ENCODE measurements around the gene FAM3C. TPM values are rescaled to one million over a fixed set of nuclear protein-coding genes. Genes with fewer than 3 reads are reported as not detected.

FAM3C gene
- total RNA-seq, 2 experiments from 2014 or later = 13.3 to 14.9 TPM

DNA sequence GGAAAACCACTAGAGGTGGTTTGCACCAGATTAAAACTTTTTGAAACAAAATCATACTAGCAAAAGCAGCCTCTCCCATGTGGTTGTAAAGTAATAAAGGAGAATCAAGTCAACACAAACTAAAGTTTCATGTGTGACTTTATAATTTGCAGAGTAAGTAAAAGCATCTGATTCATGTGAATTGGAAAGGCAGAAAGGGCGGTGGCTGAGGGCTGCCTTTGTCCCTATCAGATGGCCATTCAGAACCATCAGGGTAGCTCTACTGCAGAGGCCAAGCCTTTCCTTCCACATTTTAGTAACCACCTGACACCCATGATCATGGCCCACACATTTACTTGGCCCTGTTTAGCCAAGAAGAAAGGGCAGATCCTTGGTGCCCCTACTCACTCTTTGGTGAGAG, 51.6 kb downstream of the FAM3C start:
- no peak for ATAC-seq
- H3K27ac Mint-ChIP-seq = no peak overlapping the region
- intact Hi-C loops (cut with DNase I, micrococcal nuclease) = no loop called here
- H3K4me3 Mint-ChIP-seq = no peak overlapping the region
- no peak for DNase-seq
- H3K4me1 Mint-ChIP-seq = no peaks in the 10 kb centered on the region
- H3K27me3 Mint-ChIP-seq = no peaks in the 10 kb centered on the region
- H3K9me3 Mint-ChIP-seq (ENCODE audit: low read depth) = no peaks in the 10 kb centered on the region
- POLR2A ChIA-PET = no interaction called here
- CTCF ChIA-PET = no interaction called here
- H3K36me3 Mint-ChIP-seq (ENCODE audit: low read depth) = peaks cover 17% of the 10 kb centered on the region

DNA sequence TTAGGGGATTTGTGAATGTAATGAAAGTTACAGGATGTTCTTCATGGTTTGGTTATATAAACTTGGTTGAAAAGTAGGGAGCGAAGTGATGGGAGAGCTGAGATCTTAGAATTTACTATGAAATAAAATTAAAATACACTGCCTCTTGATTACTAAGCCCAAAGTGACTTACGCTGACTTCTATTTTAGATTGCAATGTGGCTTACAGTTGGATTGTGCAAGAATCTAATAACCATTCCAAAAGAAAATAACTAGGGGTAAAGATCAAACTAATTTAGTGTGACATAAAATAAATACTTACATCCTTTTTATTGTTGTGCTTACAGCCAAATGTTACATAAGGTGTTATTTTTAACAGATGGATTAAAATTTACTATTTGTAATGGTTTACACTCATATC, 52.0 kb downstream of the FAM3C start:
- H3K9me3 Mint-ChIP-seq (ENCODE audit: low read depth) = no peaks in the 10 kb centered on the region
- ChIA-PET POLR2A (no interaction called here), CTCF (no interaction called here)
- intact Hi-C loops (cut with DNase I, micrococcal nuclease) = no loop called here
- no peaks in the 10 kb centered on the region for H3K4me1 Mint-ChIP-seq
- no peaks in the 10 kb centered on the region for H3K27me3 Mint-ChIP-seq
- peaks cover 17% of the 10 kb centered on the region for H3K36me3 Mint-ChIP-seq (ENCODE audit: low read depth)
- no peak overlapping the region for H3K4me3 Mint-ChIP-seq
- DNase-seq (no peak), ATAC-seq (no peak)
- no peak overlapping the region for H3K27ac Mint-ChIP-seq

DNA sequence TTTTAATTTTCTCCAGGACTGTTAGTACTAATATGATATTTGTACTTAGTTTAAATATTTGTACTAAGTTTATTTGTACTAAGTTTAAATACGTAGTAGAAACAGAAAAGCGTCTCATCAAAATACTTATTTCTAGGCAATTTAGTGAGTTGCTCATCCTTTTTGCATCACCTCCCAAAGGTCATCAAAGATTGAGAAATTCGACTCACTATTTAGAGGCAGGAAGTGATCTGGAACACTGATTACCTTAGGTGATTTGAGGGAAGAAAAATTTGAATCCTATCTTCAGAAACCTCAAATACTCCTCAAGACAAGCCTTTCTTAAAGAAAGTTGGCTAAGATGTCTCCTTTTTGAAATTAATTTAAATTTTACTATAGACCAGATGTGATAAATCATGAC, 52.8 kb downstream of the FAM3C start:
- intact Hi-C loops (cut with DNase I, micrococcal nuclease) = no loop called here
- peaks cover 17% of the 10 kb centered on the region for H3K36me3 Mint-ChIP-seq (ENCODE audit: low read depth)
- ATAC-seq (no peak), DNase-seq (no peak)
- CTCF ChIA-PET = no interaction called here
- H3K27me3 Mint-ChIP-seq = no peaks in the 10 kb centered on the region
- no peak overlapping the region for H3K27ac Mint-ChIP-seq
- H3K4me1 Mint-ChIP-seq = no peaks in the 10 kb centered on the region
- POLR2A ChIA-PET = no interaction called here
- H3K9me3 Mint-ChIP-seq (ENCODE audit: low read depth) = no peaks in the 10 kb centered on the region
- H3K4me3 Mint-ChIP-seq = no peak overlapping the region

DNA sequence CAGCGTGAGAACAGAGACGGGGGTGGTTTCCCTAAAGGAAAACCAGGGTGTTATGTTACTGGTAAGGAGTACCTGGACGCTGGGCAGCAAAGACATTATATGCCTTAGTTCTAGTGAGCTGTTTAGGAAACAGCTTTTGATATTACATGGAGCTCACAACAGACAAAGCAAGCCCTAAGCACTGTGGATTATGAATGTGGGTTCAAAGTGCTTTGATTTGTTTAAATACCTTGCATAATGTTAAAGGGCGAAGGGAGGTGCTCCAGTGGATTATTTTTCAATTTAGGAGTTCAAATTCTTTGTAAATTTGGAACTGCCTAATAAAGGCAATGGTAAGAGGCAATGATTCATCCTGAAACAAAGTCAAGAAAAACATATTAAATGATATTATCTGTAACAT, 53.5 kb downstream of the FAM3C start:
- no peak for ATAC-seq
- H3K9me3 Mint-ChIP-seq (ENCODE audit: low read depth) = no peaks in the 10 kb centered on the region
- no peaks in the 10 kb centered on the region for H3K27me3 Mint-ChIP-seq
- ChIA-PET CTCF (no interaction called here), POLR2A (no interaction called here)
- no peak for DNase-seq
- H3K4me3 Mint-ChIP-seq = no peak overlapping the region
- intact Hi-C loops (cut with DNase I, micrococcal nuclease) = no loop called here
- peaks cover 17% of the 10 kb centered on the region for H3K36me3 Mint-ChIP-seq (ENCODE audit: low read depth)
- H3K27ac Mint-ChIP-seq = no peak overlapping the region
- H3K4me1 Mint-ChIP-seq = no peaks in the 10 kb centered on the region

DNA sequence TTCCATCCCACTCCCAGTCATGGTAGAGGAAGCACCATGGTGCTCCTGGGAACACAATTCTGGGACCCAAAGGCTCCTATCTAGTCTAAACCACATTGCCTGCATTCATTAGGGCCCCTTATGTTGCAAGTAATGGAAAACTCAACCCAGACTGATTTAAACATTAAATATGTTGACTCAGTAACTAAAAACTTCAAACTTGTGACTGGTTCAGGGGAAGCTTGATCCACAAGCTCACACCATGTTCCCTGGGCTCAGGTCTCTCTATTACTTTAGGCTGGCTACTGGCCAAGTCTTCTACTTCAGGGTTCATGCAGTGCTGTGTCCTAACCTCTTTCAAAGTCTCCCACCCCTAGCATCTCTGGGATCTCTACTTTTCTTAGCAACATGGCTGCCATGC, 54.2 kb downstream of the FAM3C start:
- no peak for ATAC-seq
- intact Hi-C loops (cut with DNase I, micrococcal nuclease) = no loop called here

DNA sequence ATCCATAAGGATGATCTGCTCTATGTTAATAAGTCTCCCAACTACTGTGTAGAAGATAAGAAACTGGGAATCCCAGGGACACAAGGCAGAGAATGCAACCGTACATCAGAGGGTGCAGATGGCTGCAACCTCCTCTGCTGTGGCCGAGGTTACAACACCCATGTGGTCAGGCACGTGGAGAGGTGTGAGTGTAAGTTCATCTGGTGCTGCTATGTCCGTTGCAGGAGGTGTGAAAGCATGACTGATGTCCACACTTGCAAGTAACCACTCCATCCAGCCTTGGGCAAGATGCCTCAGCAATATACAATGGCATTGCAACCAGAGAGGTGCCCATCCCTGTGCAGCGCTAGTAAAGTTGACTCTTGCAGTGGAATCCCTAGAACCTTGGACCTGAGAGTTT, 57.0 kb downstream of the FAM3C start:
- ChIA-PET POLR2A (no interaction called here), CTCF (no interaction called here)
- intact Hi-C loops (cut with DNase I, micrococcal nuclease) = loop anchor here in 1 of 2 experiments (5.0 kb wide), 1 partner anchor 212 kb away; no protein-coding TSS in a partner anchor

More for the DNA sequence above, 54.2 kb downstream of the FAM3C start:
- no peaks in the 10 kb centered on the region for H3K27me3 Mint-ChIP-seq
- no peak overlapping the region for H3K4me3 Mint-ChIP-seq
- CTCF ChIA-PET = no interaction called here
- DNase-seq = no peak
- no peaks in the 10 kb centered on the region for H3K4me1 Mint-ChIP-seq
- H3K36me3 Mint-ChIP-seq (ENCODE audit: low read depth) = peaks cover 12% of the 10 kb centered on the region
- H3K27ac Mint-ChIP-seq = no peak overlapping the region
- no peaks in the 10 kb centered on the region for H3K9me3 Mint-ChIP-seq (ENCODE audit: low read depth)
- POLR2A ChIA-PET = no interaction called here

DNA sequence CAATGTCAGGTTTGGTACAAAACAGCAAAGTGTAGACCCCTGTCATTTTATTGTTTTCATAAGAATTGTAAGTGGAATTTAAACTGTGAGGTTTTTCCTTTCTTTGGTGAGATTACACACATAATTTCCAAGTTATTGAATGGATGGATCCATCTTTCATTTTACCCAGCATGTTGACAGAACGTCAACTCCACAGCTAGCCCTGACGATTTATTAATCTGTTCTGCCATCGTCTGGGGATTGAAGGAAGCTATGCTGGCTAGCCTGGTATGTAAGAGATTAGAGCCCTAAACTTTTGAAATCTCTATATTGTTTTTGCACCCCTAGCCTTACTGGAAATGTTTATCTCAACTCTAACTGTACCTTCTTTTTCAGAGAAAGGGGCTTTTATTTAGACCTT, 58.7 kb downstream of the FAM3C start:
- CTCF ChIA-PET = interaction anchor here (1.1 kb wide), 1 partner anchor 10 kb away, joined by 6 read pairs; no protein-coding TSS in a partner anchor
- Mint-ChIP-seq H3K27ac (no peak overlapping the region), H3K4me3 (no peak overlapping the region), H3K4me1 (no peaks in the 10 kb centered on the region), H3K9me3 (ENCODE audit: low read depth) (no peaks in the 10 kb centered on the region), H3K27me3 (peaks cover 16% of the 10 kb centered on the region), H3K36me3 (ENCODE audit: low read depth) (peaks cover 5% of the 10 kb centered on the region)
- intact Hi-C loops (cut with DNase I, micrococcal nuclease) = loop anchor here in 1 of 2 experiments (5.0 kb wide), 1 partner anchor 210 kb away; no protein-coding TSS in a partner anchor
- POLR2A ChIA-PET = no interaction called here
- DNase-seq (no peak), ATAC-seq (no peak)

More for the DNA sequence above, 57.0 kb downstream of the FAM3C start:
- Mint-ChIP-seq H3K27me3 (peaks cover 14% of the 10 kb centered on the region), H3K4me1 (no peaks in the 10 kb centered on the region), H3K36me3 (ENCODE audit: low read depth) (peaks cover 6% of the 10 kb centered on the region), H3K27ac (no peak overlapping the region), H3K4me3 (no peak overlapping the region), H3K9me3 (ENCODE audit: low read depth) (no peaks in the 10 kb centered on the region)
- no peak for ATAC-seq
- DNase-seq = no peak

DNA sequence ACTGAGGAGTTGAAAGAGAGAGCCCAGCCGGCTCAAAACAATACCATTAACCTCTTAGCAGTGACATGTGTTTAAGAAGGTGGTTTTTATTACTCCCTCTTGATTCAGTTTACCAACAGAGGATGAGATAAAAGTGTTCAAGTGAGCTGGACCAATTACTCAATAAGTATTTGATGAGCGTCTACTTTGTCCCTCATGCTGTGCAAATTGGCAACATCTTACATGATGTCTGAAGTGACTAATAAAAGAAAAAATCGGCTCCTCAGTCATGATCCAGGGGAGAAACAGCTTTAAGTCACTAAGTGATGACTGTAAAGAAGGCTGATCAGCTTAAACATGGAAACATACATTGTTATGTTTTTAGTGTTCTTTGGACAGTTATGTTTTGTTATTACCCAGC, 59.5 kb downstream of the FAM3C start:
- intact Hi-C loops (cut with DNase I, micrococcal nuclease) = loop anchor here in 1 of 2 experiments (5.0 kb wide), 1 partner anchor 209 kb away; no protein-coding TSS in a partner anchor

DNA sequence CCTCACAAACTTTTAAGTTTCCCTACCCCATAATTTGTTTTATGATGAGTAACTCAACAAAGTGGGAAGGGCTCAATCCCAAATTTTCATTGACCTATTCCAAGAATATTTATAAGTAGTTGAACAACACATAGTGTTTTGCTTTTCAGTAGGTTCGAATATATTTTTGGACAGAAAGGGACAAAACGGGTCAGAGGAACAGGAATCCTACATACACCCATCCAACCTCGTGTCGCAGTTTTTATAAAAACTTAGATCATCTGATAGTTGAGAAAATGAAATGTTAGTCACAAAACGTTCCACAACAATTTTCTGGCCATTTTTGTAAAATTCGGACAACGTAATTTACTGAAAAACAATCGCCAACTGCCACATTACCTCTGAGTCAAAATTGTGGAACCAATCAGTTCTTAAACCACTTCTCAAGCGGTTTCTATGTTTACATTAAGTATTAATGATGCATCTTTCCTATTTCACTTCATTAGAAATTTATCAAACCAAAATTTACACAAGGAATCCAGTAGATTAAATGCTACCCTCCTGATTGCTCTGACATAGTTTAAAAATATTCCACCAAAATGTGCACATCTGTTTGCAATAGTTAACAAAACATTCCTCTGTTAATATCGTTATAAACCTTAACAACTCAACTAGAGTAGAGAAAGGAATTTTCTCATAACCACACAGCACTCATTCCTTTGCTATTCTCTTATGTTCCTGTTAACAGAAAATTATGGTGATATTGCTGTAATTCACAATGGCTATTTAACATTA, 61.0 kb downstream of the FAM3C start:
- no peak overlapping the region for H3K27ac Mint-ChIP-seq

More for the DNA sequence above, 59.5 kb downstream of the FAM3C start:
- peaks cover 17% of the 10 kb centered on the region for H3K27me3 Mint-ChIP-seq
- DNase-seq (no peak), ATAC-seq (no peak)
- ChIA-PET CTCF (interaction anchor here (0.7 to 1.1 kb wide), 2 partner anchors 9 to 210 kb away, joined by 3 to 6 read pairs; no protein-coding TSS in a partner anchor), POLR2A (no interaction called here)
- H3K36me3 Mint-ChIP-seq (ENCODE audit: low read depth) = no peaks in the 10 kb centered on the region
- H3K4me3 Mint-ChIP-seq = no peak overlapping the region
- no peaks in the 10 kb centered on the region for H3K4me1 Mint-ChIP-seq
- no peak overlapping the region for H3K27ac Mint-ChIP-seq
- no peaks in the 10 kb centered on the region for H3K9me3 Mint-ChIP-seq (ENCODE audit: low read depth)

DNA sequence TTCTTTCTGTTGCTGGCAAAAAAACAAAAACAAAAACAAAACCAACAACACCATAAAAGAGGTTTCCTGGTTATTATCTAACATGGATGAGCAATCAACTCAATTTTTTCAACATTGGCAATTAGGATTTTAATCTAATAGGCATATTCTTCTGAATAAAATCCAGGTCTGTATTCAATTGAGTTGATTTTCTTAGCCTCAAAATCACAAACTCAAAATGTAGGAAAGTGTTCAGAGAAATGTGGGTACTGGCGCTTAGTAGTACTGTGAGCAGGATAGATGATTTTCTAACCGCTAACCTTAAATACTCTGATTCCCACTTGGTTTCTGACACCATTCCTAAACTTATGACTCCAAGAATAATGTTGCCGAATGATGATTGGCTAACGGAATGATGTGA, 61.7 kb downstream of the FAM3C start:
- H3K36me3 Mint-ChIP-seq (ENCODE audit: low read depth) = no peaks in the 10 kb centered on the region
- intact Hi-C loops (cut with DNase I, micrococcal nuclease) = no loop called here
- no peaks in the 10 kb centered on the region for H3K9me3 Mint-ChIP-seq (ENCODE audit: low read depth)
- no peak overlapping the region for H3K27ac Mint-ChIP-seq
- POLR2A ChIA-PET = no interaction called here
- CTCF ChIA-PET = no interaction called here
- ATAC-seq (no peak), DNase-seq (no peak)
- peaks cover 32% of the 10 kb centered on the region for H3K27me3 Mint-ChIP-seq
- H3K4me1 Mint-ChIP-seq = peaks cover 11% of the 10 kb centered on the region
- H3K4me3 Mint-ChIP-seq = no peak overlapping the region

More for the DNA sequence above, 61.0 kb downstream of the FAM3C start:
- peaks cover 26% of the 10 kb centered on the region for H3K27me3 Mint-ChIP-seq
- POLR2A ChIA-PET = no interaction called here
- intact Hi-C loops (cut with DNase I, micrococcal nuclease) = loop anchor here in 1 of 2 experiments (5.0 kb wide), 1 partner anchor 208 kb away; no protein-coding TSS in a partner anchor
- no peak for DNase-seq
- H3K4me3 Mint-ChIP-seq = no peak overlapping the region
- no peaks in the 10 kb centered on the region for H3K9me3 Mint-ChIP-seq (ENCODE audit: low read depth)
- no peak for ATAC-seq
- CTCF ChIA-PET = no interaction called here
- no peaks in the 10 kb centered on the region for H3K36me3 Mint-ChIP-seq (ENCODE audit: low read depth)
- peaks cover 5% of the 10 kb centered on the region for H3K4me1 Mint-ChIP-seq

DNA sequence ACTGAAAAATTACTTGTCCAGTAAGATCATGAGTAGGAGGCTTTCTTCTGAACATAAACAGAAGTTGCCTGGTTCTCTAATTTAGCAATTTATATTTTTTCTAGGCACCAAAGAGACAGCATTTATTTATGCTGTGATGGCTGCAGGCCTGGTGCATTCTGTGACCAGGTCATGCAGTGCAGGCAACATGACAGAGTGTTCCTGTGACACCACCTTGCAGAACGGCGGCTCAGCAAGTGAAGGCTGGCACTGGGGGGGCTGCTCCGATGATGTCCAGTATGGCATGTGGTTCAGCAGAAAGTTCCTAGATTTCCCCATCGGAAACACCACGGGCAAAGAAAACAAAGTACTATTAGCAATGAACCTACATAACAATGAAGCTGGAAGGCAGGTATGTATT, 64.5 kb downstream of the FAM3C start:
- intact Hi-C loops (cut with DNase I, micrococcal nuclease) = no loop called here
- ChIA-PET CTCF (no interaction called here), POLR2A (no interaction called here)
- Mint-ChIP-seq H3K4me1 (peaks cover 19% of the 10 kb centered on the region), H3K4me3 (no peak overlapping the region), H3K9me3 (ENCODE audit: low read depth) (no peaks in the 10 kb centered on the region), H3K36me3 (ENCODE audit: low read depth) (no peaks in the 10 kb centered on the region), H3K27ac (no peak overlapping the region), H3K27me3 (peaks cover 53% of the 10 kb centered on the region)
- DNase-seq (no peak), ATAC-seq (no peak)

DNA sequence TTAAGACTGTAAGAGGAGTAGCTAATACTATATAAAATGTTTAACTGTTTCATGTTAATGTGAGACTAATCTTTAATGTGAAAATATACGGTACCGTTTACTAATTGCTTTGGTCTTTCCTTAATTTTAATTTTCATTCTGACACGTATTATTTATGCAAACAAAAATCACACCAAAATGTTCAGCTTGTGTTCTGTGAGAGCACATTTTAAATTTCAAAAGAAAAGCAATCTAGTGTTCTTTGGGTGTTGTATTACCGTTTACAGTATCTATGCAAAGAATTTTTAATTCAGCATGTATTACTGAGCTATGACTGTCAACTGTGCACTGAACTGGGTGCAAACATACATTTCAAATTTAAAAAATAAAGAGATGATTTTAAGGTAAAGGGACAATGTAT, 65.1 kb downstream of the FAM3C start:
- H3K4me3 Mint-ChIP-seq = no peak overlapping the region
- ChIA-PET POLR2A (no interaction called here), CTCF (interaction anchor here (0.7 to 0.8 kb wide), 2 partner anchors 16 to 42 kb away, joined by 3 to 4 read pairs; no protein-coding TSS in a partner anchor)
- H3K9me3 Mint-ChIP-seq (ENCODE audit: low read depth) = no peaks in the 10 kb centered on the region
- H3K27me3 Mint-ChIP-seq = peaks cover 55% of the 10 kb centered on the region
- no peaks in the 10 kb centered on the region for H3K36me3 Mint-ChIP-seq (ENCODE audit: low read depth)
- ATAC-seq (no peak), DNase-seq (no peak)
- peaks cover 19% of the 10 kb centered on the region for H3K4me1 Mint-ChIP-seq
- H3K27ac Mint-ChIP-seq = no peak overlapping the region
- intact Hi-C loops (cut with DNase I, micrococcal nuclease) = no loop called here
